Measurements from ENCODE around the gene MAD1L1.

The MAD1L1 gene

DNA sequence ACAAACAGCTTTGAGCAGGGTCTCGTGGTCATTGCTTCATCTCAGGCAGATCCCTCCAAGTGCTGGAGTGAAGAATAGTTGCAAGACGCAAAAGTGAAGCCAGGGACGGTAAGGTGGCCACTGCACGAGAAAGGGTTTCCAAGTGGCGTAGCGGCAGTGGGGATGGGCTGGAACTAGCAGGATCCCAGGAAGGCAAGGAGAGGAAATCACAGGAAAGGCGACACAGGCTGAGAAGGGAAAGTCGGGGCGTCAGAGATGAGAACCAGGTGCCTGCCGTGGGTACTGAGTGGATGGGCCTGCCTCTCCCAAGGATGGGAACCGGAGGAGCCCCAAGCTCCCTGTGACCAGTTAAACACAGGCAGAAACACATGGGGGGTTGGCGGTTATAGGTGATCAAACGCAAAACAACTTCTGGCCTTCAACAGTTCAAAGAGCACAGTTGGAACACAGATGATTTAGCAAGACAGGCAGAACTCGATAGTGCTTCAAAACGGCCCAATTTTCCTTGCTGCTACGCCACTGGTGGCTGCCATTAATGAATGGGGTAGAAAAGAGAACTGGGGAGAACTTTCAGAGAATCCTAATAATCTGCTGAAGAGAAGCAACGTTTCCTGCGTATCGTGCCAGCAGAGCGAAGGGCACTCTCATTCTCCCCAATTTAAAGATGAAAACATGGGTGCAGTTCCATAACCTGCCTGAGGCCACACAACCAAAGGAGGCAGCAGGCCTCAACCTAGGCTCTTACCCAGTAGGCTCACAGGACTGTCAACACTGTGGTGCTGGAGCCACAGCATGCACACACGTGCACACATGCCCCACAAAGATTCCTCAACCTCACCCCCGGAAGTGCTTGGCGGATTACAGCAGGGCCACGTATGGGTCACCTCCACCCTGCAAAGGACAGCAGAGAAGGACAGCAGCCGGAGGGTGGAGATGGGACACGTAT, 61.9 kb downstream of the MAD1L1 start:
- no peak for TF ChIP-seq REPIN1 (tag by site-specific recombination; IDR thresholded peaks at IDR 0.05; ENCODE audit: low read depth)
- TF ChIP-seq ZNF24 (tag by site-specific recombination; IDR thresholded peaks at IDR 0.05): no peak
- TF ChIP-seq, protein P1, sequence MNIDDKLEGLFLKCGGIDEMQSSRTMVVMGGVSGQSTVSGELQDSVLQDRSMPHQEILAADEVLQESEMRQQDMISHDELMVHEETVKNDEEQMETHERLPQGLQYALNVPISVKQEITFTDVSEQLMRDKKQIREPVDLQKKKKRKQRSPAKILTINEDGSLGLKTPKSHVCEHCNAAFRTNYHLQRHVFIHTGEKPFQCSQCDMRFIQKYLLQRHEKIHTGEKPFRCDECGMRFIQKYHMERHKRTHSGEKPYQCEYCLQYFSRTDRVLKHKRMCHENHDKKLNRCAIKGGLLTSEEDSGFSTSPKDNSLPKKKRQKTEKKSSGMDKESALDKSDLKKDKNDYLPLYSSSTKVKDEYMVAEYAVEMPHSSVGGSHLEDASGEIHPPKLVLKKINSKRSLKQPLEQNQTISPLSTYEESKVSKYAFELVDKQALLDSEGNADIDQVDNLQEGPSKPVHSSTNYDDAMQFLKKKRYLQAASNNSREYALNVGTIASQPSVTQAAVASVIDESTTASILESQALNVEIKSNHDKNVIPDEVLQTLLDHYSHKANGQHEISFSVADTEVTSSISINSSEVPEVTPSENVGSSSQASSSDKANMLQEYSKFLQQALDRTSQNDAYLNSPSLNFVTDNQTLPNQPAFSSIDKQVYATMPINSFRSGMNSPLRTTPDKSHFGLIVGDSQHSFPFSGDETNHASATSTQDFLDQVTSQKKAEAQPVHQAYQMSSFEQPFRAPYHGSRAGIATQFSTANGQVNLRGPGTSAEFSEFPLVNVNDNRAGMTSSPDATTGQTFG (tag by site-specific recombination; IDR thresholded peaks at IDR 0.05; ENCODE audit: borderline replicate concordance): no peak
- no peak for TF ChIP-seq ZSCAN30 (tag by site-specific recombination; IDR thresholded peaks at IDR 0.05)
- TF ChIP-seq GLIS2 (tag by site-specific recombination; IDR thresholded peaks at IDR 0.05): no peak
- Histone ChIP-seq H3K9me3 (ENCODE audit: control insufficient read depth, insufficient read depth, low read depth, low read length) (no peaks in the 10 kb centered on the region), H3K4me1 (ENCODE audit: control insufficient read depth, insufficient read depth, low read length) (peaks cover 6% of the 10 kb centered on the region), H3K36me3 (ENCODE audit: control insufficient read depth in 2 of 2, insufficient read depth in 1 of 2, low read length in 2 of 2) (peaks cover 0 to 19% of the 10 kb centered on the region in 2 experiments; a peak in 1 of 3 replicates), H3K4me3 (ENCODE audit: low read depth, low read length) (no peak overlapping the region), H3K27ac (ENCODE audit: extremely low read depth, low read depth, low read length) (peak overlapping the region; percentile 39; the same call in 1 of the 2 replicates)
- ChIA-PET POLR2A (no interaction called here), CTCF (no interaction called here)

DNA sequence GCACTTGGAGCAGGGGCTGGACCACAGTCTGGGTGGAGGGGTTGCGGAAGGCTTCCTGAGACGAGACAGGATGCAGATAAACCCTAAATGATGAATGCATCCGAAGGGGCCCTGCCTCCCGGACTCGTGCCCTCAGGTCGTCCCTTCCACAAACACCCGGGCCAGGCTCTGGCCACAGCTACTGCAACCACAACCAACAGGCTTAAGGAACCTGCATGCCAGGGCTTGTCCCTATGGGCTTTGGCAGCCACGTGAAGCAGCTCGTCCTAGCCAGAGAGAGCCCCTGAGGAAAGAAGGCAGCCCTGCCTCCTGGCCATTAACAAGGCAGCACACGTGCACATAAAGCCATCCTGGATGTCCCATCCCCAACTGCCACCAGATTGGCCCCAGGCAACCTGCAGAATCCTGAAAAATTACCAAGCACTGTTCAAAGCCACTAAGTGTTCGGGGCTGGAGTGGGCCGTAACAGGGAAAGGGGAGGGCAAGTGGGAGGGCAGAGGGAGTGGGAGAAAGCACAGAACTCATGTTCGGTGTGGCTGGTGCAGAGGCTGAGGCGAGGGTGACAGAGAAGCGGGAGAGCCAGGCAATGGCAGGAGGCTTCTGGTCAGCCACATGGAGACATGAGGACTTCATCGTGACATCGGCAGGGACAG, 62.7 kb downstream of the MAD1L1 start:
- H3K36me3 ChIP-seq (ENCODE audit: control insufficient read depth in 2 of 2, insufficient read depth in 1 of 2, low read length in 2 of 2): peaks cover 0 to 26% of the 10 kb centered on the region in 2 experiments; a peak in 1 of 3 replicates
- no peaks in the 10 kb centered on the region for H3K9me3 ChIP-seq (ENCODE audit: control insufficient read depth, insufficient read depth, low read depth, low read length)
- TF ChIP-seq ZNF624 (tag by site-specific recombination; IDR thresholded peaks at IDR 0.05) (no peak), ZNF600 (tag by site-specific recombination; IDR thresholded peaks at IDR 0.05) (0 out of 2 replicates have a peak, but pooled peaks have one; percentile 36), EGR2 (tag by site-specific recombination; IDR thresholded peaks at IDR 0.05; ENCODE audit: low read depth) (peak; percentile 28; the same call in 1 of the 2 replicates), SCRT2 (tag by site-specific recombination; IDR thresholded peaks at IDR 0.05) (peak; percentile 60), OSR2 (tag by site-specific recombination; IDR thresholded peaks at IDR 0.05) (peak; percentile 71), ZNF302 (tag by site-specific recombination; IDR thresholded peaks at IDR 0.05; ENCODE audit: low read depth) (no peak), HOXD13 (CRISPR knock-in tag; IDR thresholded peaks at IDR 0.05; ENCODE audit: borderline replicate concordance) (no peak), ZFHX2 (tag by site-specific recombination; conservative IDR thresholded peaks at IDR 0.05) (peak; percentile 65), ZNF660 (tag by site-specific recombination; IDR thresholded peaks at IDR 0.05) (no peak), ZNF791 (tag by site-specific recombination; IDR thresholded peaks at IDR 0.05) (no peak), ZFP41 (tag by site-specific recombination; IDR thresholded peaks at IDR 0.05; ENCODE audit: borderline replicate concordance) (no peak)
- TF ChIP-seq, protein P2, sequence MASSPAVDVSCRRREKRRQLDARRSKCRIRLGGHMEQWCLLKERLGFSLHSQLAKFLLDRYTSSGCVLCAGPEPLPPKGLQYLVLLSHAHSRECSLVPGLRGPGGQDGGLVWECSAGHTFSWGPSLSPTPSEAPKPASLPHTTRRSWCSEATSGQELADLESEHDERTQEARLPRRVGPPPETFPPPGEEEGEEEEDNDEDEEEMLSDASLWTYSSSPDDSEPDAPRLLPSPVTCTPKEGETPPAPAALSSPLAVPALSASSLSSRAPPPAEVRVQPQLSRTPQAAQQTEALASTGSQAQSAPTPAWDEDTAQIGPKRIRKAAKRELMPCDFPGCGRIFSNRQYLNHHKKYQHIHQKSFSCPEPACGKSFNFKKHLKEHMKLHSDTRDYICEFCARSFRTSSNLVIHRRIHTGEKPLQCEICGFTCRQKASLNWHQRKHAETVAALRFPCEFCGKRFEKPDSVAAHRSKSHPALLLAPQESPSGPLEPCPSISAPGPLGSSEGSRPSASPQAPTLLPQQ (tag by site-specific recombination; IDR thresholded peaks at IDR 0.05): no peak
- TF ChIP-seq, protein P3, sequence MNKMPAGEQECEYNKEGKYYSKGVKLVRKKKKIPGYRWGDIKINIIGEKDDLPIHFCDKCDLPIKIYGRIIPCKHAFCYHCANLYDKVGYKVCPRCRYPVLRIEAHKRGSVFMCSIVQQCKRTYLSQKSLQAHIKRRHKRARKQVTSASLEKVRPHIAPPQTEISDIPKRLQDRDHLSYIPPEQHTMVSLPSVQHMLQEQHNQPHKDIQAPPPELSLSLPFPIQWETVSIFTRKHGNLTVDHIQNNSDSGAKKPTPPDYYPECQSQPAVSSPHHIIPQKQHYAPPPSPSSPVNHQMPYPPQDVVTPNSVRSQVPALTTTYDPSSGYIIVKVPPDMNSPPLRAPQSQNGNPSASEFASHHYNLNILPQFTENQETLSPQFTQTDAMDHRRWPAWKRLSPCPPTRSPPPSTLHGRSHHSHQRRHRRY (tag by site-specific recombination; IDR thresholded peaks at IDR 0.05): no peak
- TF ChIP-seq, protein P4, sequence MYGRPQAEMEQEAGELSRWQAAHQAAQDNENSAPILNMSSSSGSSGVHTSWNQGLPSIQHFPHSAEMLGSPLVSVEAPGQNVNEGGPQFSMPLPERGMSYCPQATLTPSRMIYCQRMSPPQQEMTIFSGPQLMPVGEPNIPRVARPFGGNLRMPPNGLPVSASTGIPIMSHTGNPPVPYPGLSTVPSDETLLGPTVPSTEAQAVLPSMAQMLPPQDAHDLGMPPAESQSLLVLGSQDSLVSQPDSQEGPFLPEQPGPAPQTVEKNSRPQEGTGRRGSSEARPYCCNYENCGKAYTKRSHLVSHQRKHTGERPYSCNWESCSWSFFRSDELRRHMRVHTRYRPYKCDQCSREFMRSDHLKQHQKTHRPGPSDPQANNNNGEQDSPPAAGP (tag by site-specific recombination; IDR thresholded peaks at IDR 0.05): no peak
- TF ChIP-seq, protein P5, sequence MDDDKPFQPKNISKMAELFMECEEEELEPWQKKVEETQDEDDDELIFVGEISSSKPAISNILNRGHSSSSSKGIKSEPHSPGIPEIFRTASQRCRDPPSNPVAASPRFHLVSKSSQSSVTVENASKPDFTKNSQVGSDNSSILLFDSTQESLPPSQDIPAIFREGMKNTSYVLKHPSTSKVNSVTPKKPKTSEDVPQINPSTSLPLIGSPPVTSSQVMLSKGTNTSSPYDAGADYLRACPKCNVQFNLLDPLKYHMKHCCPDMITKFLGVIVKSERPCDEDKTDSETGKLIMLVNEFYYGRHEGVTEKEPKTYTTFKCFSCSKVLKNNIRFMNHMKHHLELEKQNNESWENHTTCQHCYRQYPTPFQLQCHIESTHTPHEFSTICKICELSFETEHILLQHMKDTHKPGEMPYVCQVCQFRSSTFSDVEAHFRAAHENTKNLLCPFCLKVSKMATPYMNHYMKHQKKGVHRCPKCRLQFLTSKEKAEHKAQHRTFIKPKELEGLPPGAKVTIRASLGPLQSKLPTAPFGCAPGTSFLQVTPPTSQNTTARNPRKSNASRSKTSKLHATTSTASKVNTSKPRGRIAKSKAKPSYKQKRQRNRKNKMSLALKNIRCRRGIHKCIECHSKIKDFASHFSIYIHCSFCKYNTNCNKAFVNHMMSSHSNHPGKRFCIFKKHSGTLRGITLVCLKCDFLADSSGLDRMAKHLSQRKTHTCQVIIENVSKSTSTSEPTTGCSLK (tag by site-specific recombination; IDR thresholded peaks at IDR 0.05): no peak
- H3K4me3 ChIP-seq (ENCODE audit: low read depth, low read length): no peak overlapping the region
- H3K4me1 ChIP-seq (ENCODE audit: control insufficient read depth, insufficient read depth, low read length): peaks cover 6% of the 10 kb centered on the region
- ChIA-PET CTCF (interaction anchor here (0.7 kb wide), 1 partner anchor 15 kb away, joined by 3 read pairs; no protein-coding TSS in a partner anchor), POLR2A (no interaction called here)
- H3K27ac ChIP-seq (ENCODE audit: extremely low read depth, low read depth, low read length): peak overlapping the region; percentile 39; the same call in 1 of the 2 replicates

Data from HEK293 (cell line).